Suprapubic skin (tissue), 3 donors: Measurements from ENCODE around the gene DNAH5.

Experiments
- CTCF ChIP-seq, 2 donors: fragments of 200-600 bp in 1 of 2; fragments of 450-650 bp in 1 of 2; sonication (generic) in 1 of 2; IDR thresholded peaks; one replicate each; pipeline ENCODE4 v1.5.1; 2016 to 2019; ENCODE audit warnings: antibody characterized with exemption in 2 of 2, mild to moderate bottlenecking in 1 of 2, moderate library complexity in 1 of 2
- EP300 ChIP-seq: sonication (generic); formaldehyde crosslinking; IDR thresholded peaks from one replicate; pipeline ENCODE4 v1.6.1; 2017; ENCODE audit warnings: antibody characterized with exemption
- POLR2A ChIP-seq, 2 donors: fragments of 450-650 bp; IDR thresholded peaks; one replicate each; pipeline ENCODE4 v1.6.1; 2017; ENCODE audit warnings: antibody characterized with exemption in 2 of 2, mild to moderate bottlenecking in 2 of 2, moderate library complexity in 2 of 2

DNA sequence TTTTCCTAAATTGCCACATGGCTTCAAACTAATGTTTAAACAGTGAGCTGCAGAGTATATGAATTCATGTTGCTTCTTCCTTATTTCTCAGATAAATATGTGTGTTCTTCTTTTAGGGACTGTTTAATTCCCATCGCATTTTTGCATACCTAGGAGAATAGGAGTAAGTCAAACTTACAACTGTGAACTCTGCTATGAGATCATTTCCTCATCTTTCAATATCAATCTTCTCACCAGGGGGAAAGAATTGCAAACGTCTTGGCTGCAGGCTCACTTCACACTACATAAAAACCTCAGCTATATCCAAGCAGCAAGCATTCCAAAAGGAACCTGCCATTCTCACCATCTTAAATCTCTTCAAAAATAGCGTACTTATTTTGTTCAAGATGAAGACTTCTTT is 271.0 kb downstream of the DNAH5 start:
- TF ChIP-seq POLR2A (IDR thresholded peaks at IDR 0.05) (no peak), CTCF (IDR thresholded peaks at IDR 0.05) (no peak), EP300 (no peak)
